ENCODE data around the gene ZNF644. TPM values are rescaled to one million over a fixed set of nuclear protein-coding genes. Genes with fewer than 3 reads are reported as not detected.
"Not testable (repeated sequence)": the region's sequence is repeated elsewhere in the genome, so short reads cannot be mapped to it uniquely, and the experiment has no call there.

Gene ZNF644
- total RNA-seq, 1 donor from 2014 or later: 42.6 TPM

DNA sequence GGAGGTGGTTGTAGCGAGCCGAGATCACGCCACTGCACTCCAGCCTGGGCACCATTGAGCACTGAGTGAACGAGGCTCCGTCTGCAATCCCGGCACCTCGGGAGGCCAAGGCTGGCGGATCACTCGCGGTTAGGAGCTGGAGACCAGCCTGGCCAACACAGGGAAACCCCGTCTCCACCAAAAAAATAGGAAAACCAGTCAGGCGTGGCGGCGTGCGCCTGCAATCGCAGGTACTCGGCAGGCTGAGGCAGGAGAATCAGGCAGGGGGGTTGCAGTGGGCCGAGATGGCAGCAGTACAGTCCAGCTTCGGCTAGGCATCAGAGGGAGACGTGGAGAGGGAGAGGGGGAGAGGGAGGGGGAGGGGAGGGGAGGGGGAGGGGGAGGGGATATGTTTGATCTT is 129.6 kb downstream of the ZNF644 start:
- DNase-seq (ENCODE audit: low spot score); intact Hi-C loops (cut with DNase I): not testable (repeated sequence)

DNA sequence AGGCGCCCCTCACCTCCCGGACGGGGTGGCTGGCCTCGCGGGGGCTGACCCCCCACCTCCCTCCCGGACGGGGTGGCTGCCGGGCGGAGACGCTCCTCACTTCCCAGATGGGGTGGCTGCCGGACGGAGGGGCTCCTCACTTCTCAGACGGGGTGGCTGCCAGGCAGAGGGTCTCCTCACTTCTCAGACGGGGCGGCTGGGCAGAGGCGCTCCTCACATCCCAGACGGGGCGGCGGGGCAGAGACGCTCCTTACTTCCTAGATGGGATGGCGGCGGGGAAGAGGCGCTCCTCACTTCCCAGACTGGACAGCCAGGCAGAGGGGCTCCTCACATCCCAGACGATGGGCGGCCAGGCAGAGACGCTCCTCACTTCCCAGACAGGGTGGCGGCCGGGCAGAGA is 130.1 kb downstream of the ZNF644 start:
- DNase-seq (ENCODE audit: low spot score); intact Hi-C loops (cut with DNase I): not testable (repeated sequence)

- no peak for DNase-seq (ENCODE audit: low spot score)
- intact Hi-C loops (cut with DNase I): no loop called here
These were observed 139.6 kb downstream of the ZNF644 start for GRCh38 chr1:90882221-90882620.

GRCh38 chr1:90881034-90881433 is 140.8 kb downstream of the ZNF644 start:
- intact Hi-C loops (cut with DNase I): no loop called here
- no peak for DNase-seq (ENCODE audit: low spot score)

DNA sequence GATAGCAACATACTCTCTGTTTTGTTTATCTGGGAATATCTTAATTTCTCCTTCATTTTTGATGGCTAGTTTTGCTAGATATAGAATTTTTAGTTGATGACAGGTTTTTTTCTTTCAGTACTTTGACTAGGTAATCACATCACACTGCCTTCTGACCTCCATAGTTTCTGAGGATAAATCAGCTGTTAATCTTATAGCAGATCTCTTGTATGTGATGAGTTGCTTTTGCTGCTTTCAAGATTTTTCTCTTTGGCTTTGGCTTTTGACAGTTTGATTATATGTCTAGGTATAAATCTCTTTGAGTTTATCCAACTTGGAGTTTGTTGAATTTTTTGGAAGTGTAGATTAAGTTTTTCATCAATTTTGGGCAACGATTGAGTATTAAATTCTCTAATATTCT is 142.6 kb downstream of the ZNF644 start:
- DNase-seq (ENCODE audit: low spot score): no peak
- intact Hi-C loops (cut with DNase I): no loop called here

GRCh38 chr1:90876101-90876500 is 145.7 kb downstream of the ZNF644 start:
- intact Hi-C loops (cut with DNase I): no loop called here
- no peak for DNase-seq (ENCODE audit: low spot score)
